ENCODE results near the gene DELE1. TPM values are rescaled to one million over a fixed set of nuclear protein-coding genes. Genes with fewer than 3 reads are reported as not detected.
A peak's percentile ranks its signal among the peaks of the same experiment; 100 is the strongest.

Gene DELE1
- total RNA-seq, 1 experiment from 2014 or later = 81.5 TPM

- TF ChIP-seq MXD4 (CRISPR knock-in tag; IDR thresholded peaks at IDR 0.05; ENCODE audit: borderline replicate concordance) (no peak), ZNF121 (CRISPR knock-in tag; IDR thresholded peaks at IDR 0.05) (peak; percentile 58; the same call in 1 of the 2 replicates), NFE2L1 (CRISPR knock-in tag; IDR thresholded peaks at IDR 0.05) (no peak), ATF1 (CRISPR knock-in tag; IDR thresholded peaks at IDR 0.05) (no peak), ZNF317 (CRISPR knock-in tag; IDR thresholded peaks at IDR 0.05; ENCODE audit: borderline replicate concordance, low read depth) (no peak), AR (CRISPR knock-in tag; IDR thresholded peaks at IDR 0.05) (no peak), FOXJ3 (CRISPR knock-in tag; IDR thresholded peaks at IDR 0.05; ENCODE audit: borderline replicate concordance) (no peak), CREB1 (CRISPR knock-in tag; IDR thresholded peaks at IDR 0.05) (no peak), MAX (CRISPR knock-in tag; IDR thresholded peaks at IDR 0.05) (peak; percentile 61; the same call in 1 of the 2 replicates), ETV6 (CRISPR knock-in tag; IDR thresholded peaks at IDR 0.05) (0 out of 2 replicates have a peak, but pooled peaks have one; percentile 46), TCF7 (CRISPR knock-in tag; IDR thresholded peaks at IDR 0.05; ENCODE audit: low read depth) (no peak)
- TF ChIP-seq, protein P1, sequence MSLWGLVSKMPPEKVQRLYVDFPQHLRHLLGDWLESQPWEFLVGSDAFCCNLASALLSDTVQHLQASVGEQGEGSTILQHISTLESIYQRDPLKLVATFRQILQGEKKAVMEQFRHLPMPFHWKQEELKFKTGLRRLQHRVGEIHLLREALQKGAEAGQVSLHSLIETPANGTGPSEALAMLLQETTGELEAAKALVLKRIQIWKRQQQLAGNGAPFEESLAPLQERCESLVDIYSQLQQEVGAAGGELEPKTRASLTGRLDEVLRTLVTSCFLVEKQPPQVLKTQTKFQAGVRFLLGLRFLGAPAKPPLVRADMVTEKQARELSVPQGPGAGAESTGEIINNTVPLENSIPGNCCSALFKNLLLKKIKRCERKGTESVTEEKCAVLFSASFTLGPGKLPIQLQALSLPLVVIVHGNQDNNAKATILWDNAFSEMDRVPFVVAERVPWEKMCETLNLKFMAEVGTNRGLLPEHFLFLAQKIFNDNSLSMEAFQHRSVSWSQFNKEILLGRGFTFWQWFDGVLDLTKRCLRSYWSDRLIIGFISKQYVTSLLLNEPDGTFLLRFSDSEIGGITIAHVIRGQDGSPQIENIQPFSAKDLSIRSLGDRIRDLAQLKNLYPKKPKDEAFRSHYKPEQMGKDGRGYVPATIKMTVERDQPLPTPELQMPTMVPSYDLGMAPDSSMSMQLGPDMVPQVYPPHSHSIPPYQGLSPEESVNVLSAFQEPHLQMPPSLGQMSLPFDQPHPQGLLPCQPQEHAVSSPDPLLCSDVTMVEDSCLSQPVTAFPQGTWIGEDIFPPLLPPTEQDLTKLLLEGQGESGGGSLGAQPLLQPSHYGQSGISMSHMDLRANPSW (CRISPR knock-in tag; conservative IDR thresholded peaks at IDR 0.05; ENCODE audit: low read depth) = no peak
- TF ChIP-seq, protein P2, sequence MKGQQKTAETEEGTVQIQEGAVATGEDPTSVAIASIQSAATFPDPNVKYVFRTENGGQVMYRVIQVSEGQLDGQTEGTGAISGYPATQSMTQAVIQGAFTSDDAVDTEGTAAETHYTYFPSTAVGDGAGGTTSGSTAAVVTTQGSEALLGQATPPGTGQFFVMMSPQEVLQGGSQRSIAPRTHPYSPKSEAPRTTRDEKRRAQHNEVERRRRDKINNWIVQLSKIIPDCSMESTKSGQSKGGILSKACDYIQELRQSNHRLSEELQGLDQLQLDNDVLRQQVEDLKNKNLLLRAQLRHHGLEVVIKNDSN (CRISPR knock-in tag; IDR thresholded peaks at IDR 0.05) = peak; percentile 57; the same call in 1 of the 2 replicates
- TF ChIP-seq, protein P3, sequence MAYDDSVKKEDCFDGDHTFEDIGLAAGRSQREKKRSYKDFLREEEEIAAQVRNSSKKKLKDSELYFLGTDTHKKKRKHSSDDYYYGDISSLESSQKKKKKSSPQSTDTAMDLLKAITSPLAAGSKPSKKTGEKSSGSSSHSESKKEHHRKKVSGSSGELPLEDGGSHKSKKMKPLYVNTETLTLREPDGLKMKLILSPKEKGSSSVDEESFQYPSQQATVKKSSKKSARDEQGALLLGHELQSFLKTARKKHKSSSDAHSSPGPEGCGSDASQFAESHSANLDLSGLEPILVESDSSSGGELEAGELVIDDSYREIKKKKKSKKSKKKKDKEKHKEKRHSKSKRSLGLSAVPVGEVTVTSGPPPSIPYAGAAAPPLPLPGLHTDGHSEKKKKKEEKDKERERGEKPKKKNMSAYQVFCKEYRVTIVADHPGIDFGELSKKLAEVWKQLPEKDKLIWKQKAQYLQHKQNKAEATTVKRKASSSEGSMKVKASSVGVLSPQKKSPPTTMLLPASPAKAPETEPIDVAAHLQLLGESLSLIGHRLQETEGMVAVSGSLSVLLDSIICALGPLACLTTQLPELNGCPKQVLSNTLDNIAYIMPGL (CRISPR knock-in tag; IDR thresholded peaks at IDR 0.05) = no peak
- TF ChIP-seq, protein P4, sequence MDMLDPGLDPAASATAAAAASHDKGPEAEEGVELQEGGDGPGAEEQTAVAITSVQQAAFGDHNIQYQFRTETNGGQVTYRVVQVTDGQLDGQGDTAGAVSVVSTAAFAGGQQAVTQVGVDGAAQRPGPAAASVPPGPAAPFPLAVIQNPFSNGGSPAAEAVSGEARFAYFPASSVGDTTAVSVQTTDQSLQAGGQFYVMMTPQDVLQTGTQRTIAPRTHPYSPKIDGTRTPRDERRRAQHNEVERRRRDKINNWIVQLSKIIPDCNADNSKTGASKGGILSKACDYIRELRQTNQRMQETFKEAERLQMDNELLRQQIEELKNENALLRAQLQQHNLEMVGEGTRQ (CRISPR knock-in tag; IDR thresholded peaks at IDR 0.05) = no peak
- TF ChIP-seq, protein P5, sequence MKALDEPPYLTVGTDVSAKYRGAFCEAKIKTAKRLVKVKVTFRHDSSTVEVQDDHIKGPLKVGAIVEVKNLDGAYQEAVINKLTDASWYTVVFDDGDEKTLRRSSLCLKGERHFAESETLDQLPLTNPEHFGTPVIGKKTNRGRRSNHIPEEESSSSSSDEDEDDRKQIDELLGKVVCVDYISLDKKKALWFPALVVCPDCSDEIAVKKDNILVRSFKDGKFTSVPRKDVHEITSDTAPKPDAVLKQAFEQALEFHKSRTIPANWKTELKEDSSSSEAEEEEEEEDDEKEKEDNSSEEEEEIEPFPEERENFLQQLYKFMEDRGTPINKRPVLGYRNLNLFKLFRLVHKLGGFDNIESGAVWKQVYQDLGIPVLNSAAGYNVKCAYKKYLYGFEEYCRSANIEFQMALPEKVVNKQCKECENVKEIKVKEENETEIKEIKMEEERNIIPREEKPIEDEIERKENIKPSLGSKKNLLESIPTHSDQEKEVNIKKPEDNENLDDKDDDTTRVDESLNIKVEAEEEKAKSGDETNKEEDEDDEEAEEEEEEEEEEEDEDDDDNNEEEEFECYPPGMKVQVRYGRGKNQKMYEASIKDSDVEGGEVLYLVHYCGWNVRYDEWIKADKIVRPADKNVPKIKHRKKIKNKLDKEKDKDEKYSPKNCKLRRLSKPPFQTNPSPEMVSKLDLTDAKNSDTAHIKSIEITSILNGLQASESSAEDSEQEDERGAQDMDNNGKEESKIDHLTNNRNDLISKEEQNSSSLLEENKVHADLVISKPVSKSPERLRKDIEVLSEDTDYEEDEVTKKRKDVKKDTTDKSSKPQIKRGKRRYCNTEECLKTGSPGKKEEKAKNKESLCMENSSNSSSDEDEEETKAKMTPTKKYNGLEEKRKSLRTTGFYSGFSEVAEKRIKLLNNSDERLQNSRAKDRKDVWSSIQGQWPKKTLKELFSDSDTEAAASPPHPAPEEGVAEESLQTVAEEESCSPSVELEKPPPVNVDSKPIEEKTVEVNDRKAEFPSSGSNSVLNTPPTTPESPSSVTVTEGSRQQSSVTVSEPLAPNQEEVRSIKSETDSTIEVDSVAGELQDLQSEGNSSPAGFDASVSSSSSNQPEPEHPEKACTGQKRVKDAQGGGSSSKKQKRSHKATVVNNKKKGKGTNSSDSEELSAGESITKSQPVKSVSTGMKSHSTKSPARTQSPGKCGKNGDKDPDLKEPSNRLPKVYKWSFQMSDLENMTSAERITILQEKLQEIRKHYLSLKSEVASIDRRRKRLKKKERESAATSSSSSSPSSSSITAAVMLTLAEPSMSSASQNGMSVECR (CRISPR knock-in tag; IDR thresholded peaks at IDR 0.05; ENCODE audit: borderline replicate concordance) = 0 out of 2 replicates have a peak, but pooled peaks have one; percentile 71
- TF ChIP-seq, protein P6, sequence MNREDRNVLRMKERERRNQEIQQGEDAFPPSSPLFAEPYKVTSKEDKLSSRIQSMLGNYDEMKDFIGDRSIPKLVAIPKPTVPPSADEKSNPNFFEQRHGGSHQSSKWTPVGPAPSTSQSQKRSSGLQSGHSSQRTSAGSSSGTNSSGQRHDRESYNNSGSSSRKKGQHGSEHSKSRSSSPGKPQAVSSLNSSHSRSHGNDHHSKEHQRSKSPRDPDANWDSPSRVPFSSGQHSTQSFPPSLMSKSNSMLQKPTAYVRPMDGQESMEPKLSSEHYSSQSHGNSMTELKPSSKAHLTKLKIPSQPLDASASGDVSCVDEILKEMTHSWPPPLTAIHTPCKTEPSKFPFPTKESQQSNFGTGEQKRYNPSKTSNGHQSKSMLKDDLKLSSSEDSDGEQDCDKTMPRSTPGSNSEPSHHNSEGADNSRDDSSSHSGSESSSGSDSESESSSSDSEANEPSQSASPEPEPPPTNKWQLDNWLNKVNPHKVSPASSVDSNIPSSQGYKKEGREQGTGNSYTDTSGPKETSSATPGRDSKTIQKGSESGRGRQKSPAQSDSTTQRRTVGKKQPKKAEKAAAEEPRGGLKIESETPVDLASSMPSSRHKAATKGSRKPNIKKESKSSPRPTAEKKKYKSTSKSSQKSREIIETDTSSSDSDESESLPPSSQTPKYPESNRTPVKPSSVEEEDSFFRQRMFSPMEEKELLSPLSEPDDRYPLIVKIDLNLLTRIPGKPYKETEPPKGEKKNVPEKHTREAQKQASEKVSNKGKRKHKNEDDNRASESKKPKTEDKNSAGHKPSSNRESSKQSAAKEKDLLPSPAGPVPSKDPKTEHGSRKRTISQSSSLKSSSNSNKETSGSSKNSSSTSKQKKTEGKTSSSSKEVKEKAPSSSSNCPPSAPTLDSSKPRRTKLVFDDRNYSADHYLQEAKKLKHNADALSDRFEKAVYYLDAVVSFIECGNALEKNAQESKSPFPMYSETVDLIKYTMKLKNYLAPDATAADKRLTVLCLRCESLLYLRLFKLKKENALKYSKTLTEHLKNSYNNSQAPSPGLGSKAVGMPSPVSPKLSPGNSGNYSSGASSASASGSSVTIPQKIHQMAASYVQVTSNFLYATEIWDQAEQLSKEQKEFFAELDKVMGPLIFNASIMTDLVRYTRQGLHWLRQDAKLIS (CRISPR knock-in tag; IDR thresholded peaks at IDR 0.05; ENCODE audit: borderline replicate concordance) = no peak
- TF ChIP-seq, protein P7, sequence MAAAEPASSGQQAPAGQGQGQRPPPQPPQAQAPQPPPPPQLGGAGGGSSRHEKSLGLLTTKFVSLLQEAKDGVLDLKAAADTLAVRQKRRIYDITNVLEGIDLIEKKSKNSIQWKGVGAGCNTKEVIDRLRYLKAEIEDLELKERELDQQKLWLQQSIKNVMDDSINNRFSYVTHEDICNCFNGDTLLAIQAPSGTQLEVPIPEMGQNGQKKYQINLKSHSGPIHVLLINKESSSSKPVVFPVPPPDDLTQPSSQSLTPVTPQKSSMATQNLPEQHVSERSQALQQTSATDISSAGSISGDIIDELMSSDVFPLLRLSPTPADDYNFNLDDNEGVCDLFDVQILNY (CRISPR knock-in tag; IDR thresholded peaks at IDR 0.05) = no peak; the same call in 1 of the 2 replicates
These were observed 40.3 kb upstream of the DELE1 start (continued) for GRCh38 chr5:141883184-141883891.
